IPS-18a (cell line): ENCODE measurements around the gene PYGB.

Source experiments
- H3K27ac ChIP-seq: one replicate; pipeline ENCODE4 v1.5.1; 2013; ENCODE audit warnings: low read length
- H3K27me3 ChIP-seq: one replicate; pipeline ENCODE4 v1.6.1; 2013; ENCODE audit warnings: mild to moderate bottlenecking, low read length; ENCODE audit not compliant: control insufficient read depth, insufficient read depth
- H3K36me3 ChIP-seq: one replicate; pipeline ENCODE4 v1.6.1; 2013; ENCODE audit warnings: low read depth, low read length; ENCODE audit not compliant: control insufficient read depth
- H3K4me1 ChIP-seq: one replicate; pipeline ENCODE4 v1.6.1; 2013; ENCODE audit warnings: low read depth, low read length; ENCODE audit not compliant: control insufficient read depth
- H3K4me3 ChIP-seq: one replicate; pipeline ENCODE4 v1.5.1; 2013; ENCODE audit warnings: low read length
- H3K9ac ChIP-seq: one replicate; pipeline ENCODE4 v1.6.1; 2013; ENCODE audit warnings: mild to moderate bottlenecking, low read length, moderate library complexity
- H3K9me3 ChIP-seq: one replicate; pipeline ENCODE4 v1.6.1; 2013; ENCODE audit warnings: low read depth, low read length; ENCODE audit not compliant: control insufficient read depth

PYGB gene

DNA sequence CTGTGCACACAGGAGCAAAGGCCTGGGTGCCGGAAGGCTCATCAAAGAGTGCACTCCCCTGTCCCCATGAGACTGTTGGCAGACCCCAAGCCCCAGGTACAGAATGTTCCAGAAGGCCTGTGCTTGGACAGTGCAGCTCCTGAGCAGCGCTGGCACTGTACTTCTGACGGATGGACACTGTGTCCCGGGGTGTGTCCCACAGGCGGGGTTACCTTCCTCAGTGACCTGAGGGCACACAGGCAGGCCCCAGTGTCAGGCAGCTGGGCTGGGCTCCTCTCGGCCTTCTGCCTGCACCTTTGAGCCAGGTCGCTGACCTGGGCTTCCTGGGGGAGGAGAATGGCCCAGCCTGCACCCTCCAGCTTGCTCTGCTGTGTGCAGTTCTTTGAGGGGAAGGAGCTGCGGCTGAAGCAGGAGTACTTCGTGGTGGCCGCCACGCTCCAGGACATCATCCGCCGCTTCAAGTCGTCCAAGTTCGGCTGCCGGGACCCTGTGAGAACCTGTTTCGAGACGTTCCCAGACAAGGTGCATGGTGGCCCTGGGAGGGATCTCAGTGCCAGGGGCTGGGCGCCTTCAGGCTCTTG lies 30.1 kb downstream of the PYGB start:
- Histone ChIP-seq H3K27ac (no peak overlapping the region), H3K9ac (no peak overlapping the region), H3K9me3 (no peaks in the 10 kb centered on the region), H3K27me3 (no peaks in the 10 kb centered on the region), H3K36me3 (peaks cover 26% of the 10 kb centered on the region), H3K4me3 (no peak overlapping the region), H3K4me1 (no peaks in the 10 kb centered on the region)

GRCh38 chr20:25278636-25279361 lies 30.9 kb downstream of the PYGB start:
- no peak overlapping the region for H3K4me3 ChIP-seq
- no peaks in the 10 kb centered on the region for H3K9me3 ChIP-seq
- H3K9ac ChIP-seq: no peak overlapping the region
- H3K4me1 ChIP-seq: no peaks in the 10 kb centered on the region
- no peaks in the 10 kb centered on the region for H3K27me3 ChIP-seq
- H3K27ac ChIP-seq: no peak overlapping the region
- peaks cover 27% of the 10 kb centered on the region for H3K36me3 ChIP-seq

GRCh38 chr20:25279403-25279802 lies 31.5 kb downstream of the PYGB start:
- no peak overlapping the region for H3K27ac ChIP-seq
- no peaks in the 10 kb centered on the region for H3K9me3 ChIP-seq
- no peaks in the 10 kb centered on the region for H3K4me1 ChIP-seq
- H3K9ac ChIP-seq: no peak overlapping the region
- peaks cover 33% of the 10 kb centered on the region for H3K36me3 ChIP-seq
- H3K27me3 ChIP-seq: no peaks in the 10 kb centered on the region
- H3K4me3 ChIP-seq: no peak overlapping the region

DNA sequence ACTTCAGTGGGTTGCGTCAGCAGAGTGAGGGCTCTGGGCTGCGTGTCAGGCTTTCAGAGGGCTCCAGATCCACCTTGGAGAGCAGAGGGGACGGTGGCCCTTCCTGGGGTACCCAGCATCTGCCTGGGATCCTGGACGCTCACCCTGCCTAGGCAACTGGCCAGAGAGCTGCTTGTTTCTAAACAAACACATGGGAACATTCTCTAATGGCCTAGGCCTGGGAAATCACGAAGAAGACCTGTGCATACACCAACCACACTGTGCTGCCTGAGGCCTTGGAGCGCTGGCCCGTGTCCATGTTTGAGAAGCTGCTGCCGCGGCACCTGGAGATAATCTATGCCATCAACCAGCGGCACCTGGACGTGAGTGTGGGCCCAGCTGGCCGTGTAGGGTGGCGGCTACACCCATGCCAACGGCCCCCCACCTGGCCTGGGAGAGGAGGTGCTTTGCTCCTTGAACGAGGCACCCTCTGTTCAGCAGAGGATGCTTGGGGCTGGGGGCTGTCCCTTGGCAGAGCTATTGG lies 32.2 kb downstream of the PYGB start:
- H3K36me3 ChIP-seq: peaks cover 32% of the 10 kb centered on the region
- no peaks in the 10 kb centered on the region for H3K27me3 ChIP-seq
- no peaks in the 10 kb centered on the region for H3K4me1 ChIP-seq
- H3K9ac ChIP-seq: no peak overlapping the region
- H3K4me3 ChIP-seq: no peak overlapping the region
- H3K27ac ChIP-seq: no peak overlapping the region
- H3K9me3 ChIP-seq: no peaks in the 10 kb centered on the region

DNA sequence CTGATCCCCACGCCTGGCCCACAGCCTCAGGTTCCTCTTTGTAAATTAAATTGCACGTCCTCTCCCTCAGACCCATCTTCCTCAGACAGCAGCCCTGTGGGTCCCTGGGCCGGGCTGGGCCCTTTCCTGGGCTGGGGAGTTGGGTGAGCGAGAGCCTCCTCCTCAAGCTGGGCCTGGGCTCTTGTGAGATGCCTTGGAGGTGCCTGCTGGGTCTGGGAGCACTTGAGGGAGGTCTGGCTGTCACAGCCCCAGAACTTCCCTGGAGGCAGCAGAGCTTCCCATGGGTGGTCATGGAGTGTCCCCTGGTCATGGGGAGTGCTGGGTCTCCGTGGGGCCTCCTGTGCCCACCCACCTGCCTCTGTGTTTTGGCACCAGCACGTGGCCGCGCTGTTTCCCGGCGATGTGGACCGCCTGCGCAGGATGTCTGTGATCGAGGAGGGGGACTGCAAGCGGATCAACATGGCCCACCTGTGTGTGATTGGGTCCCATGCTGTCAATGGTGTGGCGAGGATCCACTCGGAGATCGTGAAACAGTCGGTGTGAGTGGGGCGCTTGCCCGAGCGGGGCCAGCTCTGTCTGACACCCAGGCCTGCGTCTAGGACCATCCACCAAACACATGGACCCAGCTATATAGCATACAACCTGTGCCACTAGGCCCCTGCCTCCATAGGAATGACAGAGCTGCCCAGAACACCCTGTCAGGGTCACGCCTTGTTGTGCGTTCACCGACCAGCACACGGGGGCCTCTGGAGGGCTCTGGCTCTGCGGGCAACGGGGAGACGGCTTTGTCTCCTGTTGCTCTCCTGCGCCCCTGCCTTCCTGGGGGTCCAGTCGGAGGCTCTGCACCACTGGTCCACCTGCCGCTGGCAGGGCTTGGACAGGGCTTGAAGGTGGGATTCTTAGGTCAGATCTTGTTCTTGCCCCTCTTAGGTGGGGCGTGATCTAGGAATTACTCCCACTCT lies 33.0 kb downstream of the PYGB start:
- no peak overlapping the region for H3K27ac ChIP-seq
- peaks cover 33% of the 10 kb centered on the region for H3K36me3 ChIP-seq
- H3K4me1 ChIP-seq: no peaks in the 10 kb centered on the region
- no peak overlapping the region for H3K9ac ChIP-seq
- no peaks in the 10 kb centered on the region for H3K9me3 ChIP-seq
- H3K4me3 ChIP-seq: no peak overlapping the region
- no peaks in the 10 kb centered on the region for H3K27me3 ChIP-seq

DNA sequence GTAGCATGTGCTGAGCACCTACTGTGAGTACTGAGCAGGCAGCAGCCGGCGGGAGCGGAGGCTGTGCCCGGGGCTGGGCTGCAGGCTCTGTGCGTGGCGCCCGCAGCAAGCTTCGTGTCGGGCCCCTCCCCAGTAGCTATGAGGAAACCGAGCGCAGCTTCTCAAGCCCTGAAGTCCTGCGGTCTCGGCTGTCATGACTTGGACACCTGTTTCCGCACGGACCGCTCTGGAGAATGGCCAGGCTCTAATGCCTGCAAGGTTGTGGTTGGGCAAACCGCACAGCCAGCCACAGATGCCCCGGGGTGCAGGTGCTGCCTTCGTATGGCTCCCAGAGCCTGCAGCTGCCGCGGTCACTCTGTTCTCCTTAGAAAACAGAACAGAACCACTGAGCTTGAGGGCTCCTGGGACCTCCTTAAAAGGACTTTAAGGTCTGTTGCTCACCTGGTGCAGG lies 33.7 kb downstream of the PYGB start:
- no peak overlapping the region for H3K9ac ChIP-seq
- peaks cover 33% of the 10 kb centered on the region for H3K36me3 ChIP-seq
- H3K4me1 ChIP-seq: no peaks in the 10 kb centered on the region
- H3K27me3 ChIP-seq: no peaks in the 10 kb centered on the region
- H3K27ac ChIP-seq: no peak overlapping the region
- no peaks in the 10 kb centered on the region for H3K9me3 ChIP-seq
- no peak overlapping the region for H3K4me3 ChIP-seq

- no peaks in the 10 kb centered on the region for H3K27me3 ChIP-seq
- H3K9me3 ChIP-seq: no peaks in the 10 kb centered on the region
- peaks cover 31% of the 10 kb centered on the region for H3K36me3 ChIP-seq
- no peak overlapping the region for H3K27ac ChIP-seq
- no peak overlapping the region for H3K9ac ChIP-seq
- no peak overlapping the region for H3K4me3 ChIP-seq
- no peaks in the 10 kb centered on the region for H3K4me1 ChIP-seq
Observed at GRCh38 chr20:25282034-25282781, 34.3 kb downstream of the PYGB start.

DNA sequence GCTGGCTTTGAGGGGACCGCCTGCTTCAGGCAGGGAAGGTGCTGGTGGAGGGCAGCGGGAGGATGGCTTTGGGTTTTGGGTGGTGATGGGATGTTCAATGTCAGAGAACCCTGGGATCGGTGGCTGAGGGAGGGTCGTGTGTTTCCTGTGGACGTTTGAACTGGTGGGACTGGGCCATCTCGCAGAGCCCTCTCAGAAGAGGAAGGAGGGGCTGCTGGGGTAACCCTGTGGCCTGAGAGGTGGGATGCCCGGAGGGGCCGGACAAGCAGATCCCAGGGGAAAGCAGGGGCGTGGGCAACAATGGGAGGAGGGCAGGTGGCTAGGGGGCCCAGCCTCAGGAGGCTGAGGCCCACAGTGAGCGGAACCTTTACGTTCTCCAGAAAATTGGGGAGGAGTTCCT lies 34.9 kb downstream of the PYGB start:
- Histone ChIP-seq H3K36me3 (peaks cover 30% of the 10 kb centered on the region), H3K9me3 (no peaks in the 10 kb centered on the region), H3K27me3 (no peaks in the 10 kb centered on the region), H3K4me1 (no peaks in the 10 kb centered on the region), H3K9ac (no peak overlapping the region), H3K4me3 (no peak overlapping the region), H3K27ac (no peak overlapping the region)

GRCh38 chr20:25283221-25283951 lies 35.5 kb downstream of the PYGB start:
- H3K4me1 ChIP-seq: no peaks in the 10 kb centered on the region
- H3K9ac ChIP-seq: no peak overlapping the region
- H3K4me3 ChIP-seq: no peak overlapping the region
- H3K27ac ChIP-seq: no peak overlapping the region
- H3K27me3 ChIP-seq: no peaks in the 10 kb centered on the region
- peaks cover 28% of the 10 kb centered on the region for H3K36me3 ChIP-seq
- H3K9me3 ChIP-seq: no peaks in the 10 kb centered on the region

DNA sequence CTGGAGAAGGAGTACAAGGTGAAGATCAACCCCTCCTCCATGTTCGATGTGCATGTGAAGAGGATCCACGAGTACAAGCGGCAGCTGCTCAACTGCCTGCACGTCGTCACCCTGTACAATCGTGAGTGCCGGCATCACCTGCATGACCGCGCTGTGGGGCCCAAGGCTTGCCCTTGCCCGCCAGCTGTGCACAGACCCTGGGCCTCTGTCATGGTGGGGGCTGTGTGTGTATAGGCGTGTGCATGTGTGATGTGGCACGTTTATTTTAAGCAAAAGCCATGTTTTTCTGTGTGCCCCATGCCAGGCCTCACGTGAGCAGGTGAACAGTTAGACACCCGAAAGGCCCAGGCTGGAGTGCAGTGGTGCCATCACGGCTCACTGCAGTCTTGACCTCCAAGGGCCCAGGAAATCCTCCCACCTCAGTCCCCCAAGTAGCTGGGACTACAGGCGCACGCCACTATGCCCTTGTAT lies 36.3 kb downstream of the PYGB start:
- Histone ChIP-seq H3K36me3 (peaks cover 28% of the 10 kb centered on the region), H3K4me3 (no peak overlapping the region), H3K9me3 (no peaks in the 10 kb centered on the region), H3K9ac (no peak overlapping the region), H3K4me1 (no peaks in the 10 kb centered on the region), H3K27ac (no peak overlapping the region), H3K27me3 (no peaks in the 10 kb centered on the region)
